ENCODE results near the gene IL1RAPL2. TPM values are rescaled to one million over a fixed set of nuclear protein-coding genes. Genes with fewer than 3 reads are reported as not detected.

The IL1RAPL2 gene
- polyA plus RNA-seq, 2 donors: not detected

DNA sequence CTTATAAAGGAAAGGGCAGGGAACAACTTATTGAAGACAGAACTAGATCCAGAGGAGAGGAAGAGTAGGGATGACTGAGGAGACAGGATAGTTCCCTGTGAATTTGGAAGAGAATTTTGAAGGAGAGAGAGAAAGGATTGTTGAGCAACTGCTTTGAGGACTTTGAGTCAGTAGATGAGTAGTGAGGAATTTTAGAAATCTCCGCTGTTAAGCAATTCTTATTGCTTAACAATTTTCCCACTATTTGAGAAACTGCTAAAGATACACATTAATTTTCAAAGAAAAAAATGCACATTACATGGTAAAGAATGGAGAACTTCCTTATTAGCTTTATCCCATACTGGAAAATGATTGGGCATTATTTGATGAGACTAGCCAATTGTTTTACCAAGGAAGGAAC, 1140.0 kb downstream of the IL1RAPL2 start:
- Histone ChIP-seq H3K36me3 (ENCODE audit: control insufficient read depth in 2 of 2, insufficient read depth in 2 of 2, low read length in 1 of 2) (no peaks in the 10 kb centered on the region), H3K4me1 (ENCODE audit: control insufficient read depth in 2 of 2, insufficient read depth in 2 of 2, low read length in 1 of 2) (no peaks in the 10 kb centered on the region), H3K27me3 (ENCODE audit: control insufficient read depth in 1 of 2, insufficient read depth in 2 of 2, low read length in 2 of 2) (peaks cover 0 to 8% of the 10 kb centered on the region in 2 donors), H3K4me3 (ENCODE audit: low read depth in 1 of 2, low read length in 2 of 2) (no peak overlapping the region), H3K27ac (ENCODE audit: low read depth in 2 of 2, low read length in 1 of 2) (no peak overlapping the region), H3K9me3 (ENCODE audit: control insufficient read depth in 2 of 2, insufficient read depth in 1 of 2, low read depth in 1 of 2, low read length in 1 of 2) (no peaks in the 10 kb centered on the region)
- WGBS, 2 donors: 96 to 97% methylated on average over 1 of the region's 1 CpG

DNA sequence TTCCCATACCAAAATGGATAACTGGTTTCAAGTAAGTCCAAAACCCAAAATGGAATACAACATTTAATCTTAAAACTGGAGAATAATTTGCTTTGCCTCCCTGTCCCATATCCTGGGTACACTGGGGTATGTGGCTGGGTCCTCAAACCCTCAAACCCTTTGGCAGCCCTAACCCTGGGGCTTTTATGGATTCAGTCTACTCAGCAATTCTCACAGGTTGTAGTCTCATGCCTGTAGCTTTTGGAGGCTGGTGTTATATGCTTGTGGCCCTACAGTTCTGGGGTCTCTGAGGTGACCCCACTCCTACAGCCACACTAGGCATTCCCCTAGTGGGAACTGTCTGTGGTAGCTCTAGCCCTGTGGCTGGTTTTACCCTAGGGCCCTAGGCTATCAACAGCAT, 1145.8 kb downstream of the IL1RAPL2 start:
- no peak overlapping the region for H3K4me3 ChIP-seq (ENCODE audit: low read depth in 1 of 2, low read length in 2 of 2)
- peaks cover 0 to 8% of the 10 kb centered on the region in 2 donors for H3K27me3 ChIP-seq (ENCODE audit: control insufficient read depth in 1 of 2, insufficient read depth in 2 of 2, low read length in 2 of 2)
- H3K27ac ChIP-seq (ENCODE audit: low read depth in 2 of 2, low read length in 1 of 2): no peak overlapping the region
- H3K36me3 ChIP-seq (ENCODE audit: control insufficient read depth in 2 of 2, insufficient read depth in 2 of 2, low read length in 1 of 2): no peaks in the 10 kb centered on the region
- no peaks in the 10 kb centered on the region for H3K4me1 ChIP-seq (ENCODE audit: control insufficient read depth in 2 of 2, insufficient read depth in 2 of 2, low read length in 1 of 2)
- H3K9me3 ChIP-seq (ENCODE audit: control insufficient read depth in 2 of 2, insufficient read depth in 1 of 2, low read depth in 1 of 2, low read length in 1 of 2): no peaks in the 10 kb centered on the region

DNA sequence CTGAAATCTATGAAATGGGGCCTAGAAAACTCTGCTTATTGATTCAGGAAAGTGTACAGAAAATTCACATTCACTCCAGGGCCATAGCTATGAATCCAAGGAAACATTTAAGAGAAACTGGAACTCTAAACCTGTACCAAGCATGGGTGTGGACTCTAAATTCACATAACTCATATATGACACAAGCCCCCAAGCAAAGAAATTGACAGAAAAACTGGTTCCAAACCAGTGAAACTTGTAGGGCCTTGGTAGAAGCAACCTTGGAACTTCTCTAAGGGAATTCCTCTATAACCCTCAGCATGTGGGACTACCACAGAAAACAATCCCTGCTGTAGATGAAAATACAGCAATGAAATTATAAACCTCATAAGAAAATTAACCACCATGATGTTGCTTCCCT, 1149.7 kb downstream of the IL1RAPL2 start:
- Histone ChIP-seq H3K27ac (ENCODE audit: low read depth in 2 of 2, low read length in 1 of 2) (no peak overlapping the region), H3K4me1 (ENCODE audit: control insufficient read depth in 2 of 2, insufficient read depth in 2 of 2, low read length in 1 of 2) (no peaks in the 10 kb centered on the region), H3K4me3 (ENCODE audit: low read depth in 1 of 2, low read length in 2 of 2) (no peak overlapping the region), H3K36me3 (ENCODE audit: control insufficient read depth in 2 of 2, insufficient read depth in 2 of 2, low read length in 1 of 2) (no peaks in the 10 kb centered on the region), H3K9me3 (ENCODE audit: control insufficient read depth in 2 of 2, insufficient read depth in 1 of 2, low read depth in 1 of 2, low read length in 1 of 2) (no peaks in the 10 kb centered on the region), H3K27me3 (ENCODE audit: control insufficient read depth in 1 of 2, insufficient read depth in 2 of 2, low read length in 2 of 2) (no peaks in the 10 kb centered on the region)

DNA sequence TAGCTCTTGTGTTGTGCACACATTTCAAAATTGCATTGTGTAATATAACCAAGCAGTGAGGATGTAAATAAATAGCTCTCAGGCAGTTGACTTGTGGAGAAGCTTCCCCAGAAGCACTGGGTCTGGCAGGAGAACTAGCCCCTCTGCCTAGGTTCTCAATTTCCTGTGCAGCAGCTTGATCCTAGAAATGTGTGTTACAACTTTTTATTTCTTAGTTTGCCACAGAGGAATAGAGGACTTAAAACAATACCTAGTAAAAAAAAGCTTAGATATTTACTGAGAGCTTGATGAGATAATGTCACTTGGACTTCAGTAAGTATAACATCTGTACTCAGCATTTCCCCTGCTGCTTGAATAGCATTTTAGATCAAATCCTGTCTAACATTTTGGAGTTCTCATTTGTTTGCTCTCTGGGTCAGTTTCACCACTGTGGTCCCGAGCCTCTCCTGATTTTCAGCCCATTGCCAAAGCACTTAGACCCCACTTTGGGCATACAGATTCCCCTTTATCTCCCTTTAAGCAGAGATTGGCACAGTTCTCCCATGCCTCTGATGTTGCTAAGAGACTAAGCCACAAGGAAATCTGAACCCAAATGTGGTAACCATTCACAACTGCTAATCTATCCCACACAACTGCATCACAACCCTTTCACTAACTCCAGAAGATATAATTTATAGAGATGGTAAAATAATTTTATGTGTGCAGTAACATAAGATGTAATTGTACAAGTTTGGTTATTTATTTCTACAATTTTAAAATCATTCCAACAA, 1158.2 kb downstream of the IL1RAPL2 start:
- Histone ChIP-seq H3K9me3 (ENCODE audit: control insufficient read depth in 2 of 2, insufficient read depth in 1 of 2, low read depth in 1 of 2, low read length in 1 of 2) (no peaks in the 10 kb centered on the region), H3K27ac (ENCODE audit: low read depth in 2 of 2, low read length in 1 of 2) (no peak overlapping the region), H3K27me3 (ENCODE audit: control insufficient read depth in 1 of 2, insufficient read depth in 2 of 2, low read length in 2 of 2) (no peaks in the 10 kb centered on the region), H3K4me3 (ENCODE audit: low read depth in 1 of 2, low read length in 2 of 2) (no peak overlapping the region), H3K4me1 (ENCODE audit: control insufficient read depth in 2 of 2, insufficient read depth in 2 of 2, low read length in 1 of 2) (no peaks in the 10 kb centered on the region), H3K36me3 (ENCODE audit: control insufficient read depth in 2 of 2, insufficient read depth in 2 of 2, low read length in 1 of 2) (no peaks in the 10 kb centered on the region)
- 24 to 38% methylated on average over 1 of the region's 1 CpG for WGBS, 2 donors

DNA sequence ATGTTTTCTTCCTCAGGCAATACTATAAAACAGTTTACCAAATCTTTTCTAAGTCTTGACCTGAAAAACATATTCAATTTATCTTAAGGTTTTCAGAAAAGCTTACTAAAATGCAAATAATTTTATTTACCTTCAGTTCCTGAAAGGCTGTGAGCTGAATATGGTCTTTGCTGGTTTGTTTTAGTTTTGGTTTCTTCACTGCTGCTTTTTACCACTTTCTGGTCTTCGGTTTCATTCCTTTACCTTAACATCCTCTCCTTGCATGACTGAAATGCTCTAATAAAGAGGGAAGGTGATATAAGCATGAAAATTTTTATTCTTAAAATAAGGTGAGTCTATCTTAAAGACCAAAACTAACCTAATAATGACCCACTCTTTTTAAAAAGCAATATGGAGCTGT, 1159.2 kb downstream of the IL1RAPL2 start:
- WGBS, 2 donors: 74 to 76% methylated on average over 1 of the region's 1 CpG
- H3K9me3 ChIP-seq (ENCODE audit: control insufficient read depth in 2 of 2, insufficient read depth in 1 of 2, low read depth in 1 of 2, low read length in 1 of 2): no peaks in the 10 kb centered on the region
- no peak overlapping the region for H3K27ac ChIP-seq (ENCODE audit: low read depth in 2 of 2, low read length in 1 of 2)
- H3K4me1 ChIP-seq (ENCODE audit: control insufficient read depth in 2 of 2, insufficient read depth in 2 of 2, low read length in 1 of 2): no peaks in the 10 kb centered on the region
- H3K27me3 ChIP-seq (ENCODE audit: control insufficient read depth in 1 of 2, insufficient read depth in 2 of 2, low read length in 2 of 2): no peaks in the 10 kb centered on the region
- no peaks in the 10 kb centered on the region for H3K36me3 ChIP-seq (ENCODE audit: control insufficient read depth in 2 of 2, insufficient read depth in 2 of 2, low read length in 1 of 2)
- H3K4me3 ChIP-seq (ENCODE audit: low read depth in 1 of 2, low read length in 2 of 2): no peak overlapping the region

DNA sequence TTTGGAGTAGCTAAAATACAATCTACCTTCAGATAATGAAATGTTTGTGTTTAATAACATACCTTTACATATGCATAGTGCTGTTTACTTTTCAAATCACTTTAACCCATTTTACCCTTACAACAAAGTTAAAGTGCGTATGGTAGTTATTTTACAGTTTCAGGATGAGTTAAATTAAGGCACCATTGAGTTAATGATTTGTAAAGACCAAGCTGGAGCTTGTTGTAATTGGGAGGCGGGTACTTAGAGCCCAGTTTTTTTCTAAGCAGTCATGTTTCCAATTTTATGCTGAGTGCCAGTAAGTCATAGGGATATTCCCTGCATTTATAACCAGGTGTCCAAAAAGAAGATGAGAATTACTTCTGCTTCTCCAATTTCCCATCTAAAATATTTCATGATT, 1172.2 kb downstream of the IL1RAPL2 start:
- Histone ChIP-seq H3K27me3 (ENCODE audit: control insufficient read depth in 1 of 2, insufficient read depth in 2 of 2, low read length in 2 of 2) (peaks cover 0 to 2% of the 10 kb centered on the region in 2 donors), H3K4me1 (ENCODE audit: control insufficient read depth in 2 of 2, insufficient read depth in 2 of 2, low read length in 1 of 2) (no peaks in the 10 kb centered on the region)
- WGBS, 2 donors: 64 to 79% methylated on average over 2 of the region's 2 CpGs

DNA sequence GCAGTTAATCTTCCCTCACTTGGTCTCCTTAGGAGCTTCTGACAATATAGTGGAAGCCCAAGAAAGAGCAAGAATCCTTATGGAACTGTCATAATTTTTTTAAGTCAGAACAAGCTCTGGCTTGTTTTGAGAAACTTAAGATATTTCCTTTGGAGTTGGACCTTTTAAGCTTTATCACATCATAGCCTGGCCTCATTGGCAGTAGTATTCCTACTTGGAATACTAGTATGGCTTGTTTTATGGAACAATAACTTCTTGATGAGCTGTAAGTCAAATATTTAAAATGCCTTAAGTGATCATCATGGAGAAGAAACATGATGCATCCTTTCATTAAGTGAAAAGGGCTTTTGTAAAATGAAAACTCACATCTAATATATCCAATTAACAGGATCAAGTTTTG, 1178.3 kb downstream of the IL1RAPL2 start:
- Histone ChIP-seq H3K4me1 (ENCODE audit: control insufficient read depth in 2 of 2, insufficient read depth in 2 of 2, low read length in 1 of 2) (no peaks in the 10 kb centered on the region), H3K4me3 (ENCODE audit: low read depth in 1 of 2, low read length in 2 of 2) (no peak overlapping the region), H3K9me3 (ENCODE audit: control insufficient read depth in 2 of 2, insufficient read depth in 1 of 2, low read depth in 1 of 2, low read length in 1 of 2) (no peaks in the 10 kb centered on the region), H3K27me3 (ENCODE audit: control insufficient read depth in 1 of 2, insufficient read depth in 2 of 2, low read length in 2 of 2) (peaks cover 0 to 2% of the 10 kb centered on the region in 2 donors), H3K27ac (ENCODE audit: low read depth in 2 of 2, low read length in 1 of 2) (no peak overlapping the region), H3K36me3 (ENCODE audit: control insufficient read depth in 2 of 2, insufficient read depth in 2 of 2, low read length in 1 of 2) (no peaks in the 10 kb centered on the region)

More for the DNA sequence above, 1172.2 kb downstream of the IL1RAPL2 start:
- H3K9me3 ChIP-seq (ENCODE audit: control insufficient read depth in 2 of 2, insufficient read depth in 1 of 2, low read depth in 1 of 2, low read length in 1 of 2): no peaks in the 10 kb centered on the region
- no peaks in the 10 kb centered on the region for H3K36me3 ChIP-seq (ENCODE audit: control insufficient read depth in 2 of 2, insufficient read depth in 2 of 2, low read length in 1 of 2)
- H3K27ac ChIP-seq (ENCODE audit: low read depth in 2 of 2, low read length in 1 of 2): no peak overlapping the region
- H3K4me3 ChIP-seq (ENCODE audit: low read depth in 1 of 2, low read length in 2 of 2): no peak overlapping the region

DNA sequence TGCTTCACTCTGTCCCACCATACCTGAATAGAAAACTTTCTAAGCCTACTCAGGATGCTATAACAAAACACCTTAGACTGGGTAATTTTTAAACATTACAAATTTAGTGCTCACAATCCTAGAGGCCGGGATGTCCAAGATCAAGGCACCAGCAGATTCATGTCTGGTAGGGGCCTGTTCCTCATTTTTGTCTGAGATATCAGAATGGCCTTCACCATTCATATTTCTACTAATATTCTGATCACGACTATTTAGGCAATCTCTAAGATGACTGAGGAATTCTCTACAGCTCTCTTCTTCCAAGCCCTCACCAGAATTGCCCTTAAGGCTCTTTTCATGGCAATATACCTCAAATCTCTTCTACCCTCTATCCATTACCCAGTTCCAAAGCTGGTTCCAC, 1178.9 kb downstream of the IL1RAPL2 start:
- no peaks in the 10 kb centered on the region for H3K4me1 ChIP-seq (ENCODE audit: control insufficient read depth in 2 of 2, insufficient read depth in 2 of 2, low read length in 1 of 2)
- peaks cover 0 to 2% of the 10 kb centered on the region in 2 donors for H3K27me3 ChIP-seq (ENCODE audit: control insufficient read depth in 1 of 2, insufficient read depth in 2 of 2, low read length in 2 of 2)
- H3K36me3 ChIP-seq (ENCODE audit: control insufficient read depth in 2 of 2, insufficient read depth in 2 of 2, low read length in 1 of 2): no peaks in the 10 kb centered on the region
- H3K9me3 ChIP-seq (ENCODE audit: control insufficient read depth in 2 of 2, insufficient read depth in 1 of 2, low read depth in 1 of 2, low read length in 1 of 2): no peaks in the 10 kb centered on the region
- 63 to 65% methylated on average over 2 of the region's 2 CpGs for WGBS, 2 donors
- no peak overlapping the region for H3K27ac ChIP-seq (ENCODE audit: low read depth in 2 of 2, low read length in 1 of 2)
- no peak overlapping the region for H3K4me3 ChIP-seq (ENCODE audit: low read depth in 1 of 2, low read length in 2 of 2)

DNA sequence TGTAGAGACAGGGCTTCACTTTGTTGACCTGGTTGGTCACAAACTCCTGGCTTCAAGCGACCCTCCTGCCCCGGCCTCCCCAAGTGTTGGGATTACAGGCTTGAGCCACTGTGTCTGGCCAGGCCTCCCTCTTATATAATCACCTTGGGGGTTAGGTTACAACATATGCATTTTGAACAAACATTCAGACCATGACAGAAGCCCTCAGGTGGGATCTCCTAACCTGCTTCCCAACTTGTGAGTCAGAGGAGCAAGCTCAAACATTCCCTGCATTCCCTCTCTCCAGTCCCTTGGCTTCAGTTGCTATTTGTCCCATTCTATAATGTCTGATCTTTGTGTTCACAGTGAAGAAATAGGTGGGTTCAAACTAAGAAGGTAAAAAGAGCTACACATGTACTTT, 1179.9 kb downstream of the IL1RAPL2 start:
- no peak overlapping the region for H3K27ac ChIP-seq (ENCODE audit: low read depth in 2 of 2, low read length in 1 of 2)
- no peak overlapping the region for H3K4me3 ChIP-seq (ENCODE audit: low read depth in 1 of 2, low read length in 2 of 2)
- H3K36me3 ChIP-seq (ENCODE audit: control insufficient read depth in 2 of 2, insufficient read depth in 2 of 2, low read length in 1 of 2): no peaks in the 10 kb centered on the region
- WGBS, 2 donors: 79 to 80% methylated on average over 2 of the region's 2 CpGs
- peaks cover 0 to 2% of the 10 kb centered on the region in 2 donors for H3K27me3 ChIP-seq (ENCODE audit: control insufficient read depth in 1 of 2, insufficient read depth in 2 of 2, low read length in 2 of 2)
- H3K9me3 ChIP-seq (ENCODE audit: control insufficient read depth in 2 of 2, insufficient read depth in 1 of 2, low read depth in 1 of 2, low read length in 1 of 2): no peaks in the 10 kb centered on the region
- H3K4me1 ChIP-seq (ENCODE audit: control insufficient read depth in 2 of 2, insufficient read depth in 2 of 2, low read length in 1 of 2): no peaks in the 10 kb centered on the region

DNA sequence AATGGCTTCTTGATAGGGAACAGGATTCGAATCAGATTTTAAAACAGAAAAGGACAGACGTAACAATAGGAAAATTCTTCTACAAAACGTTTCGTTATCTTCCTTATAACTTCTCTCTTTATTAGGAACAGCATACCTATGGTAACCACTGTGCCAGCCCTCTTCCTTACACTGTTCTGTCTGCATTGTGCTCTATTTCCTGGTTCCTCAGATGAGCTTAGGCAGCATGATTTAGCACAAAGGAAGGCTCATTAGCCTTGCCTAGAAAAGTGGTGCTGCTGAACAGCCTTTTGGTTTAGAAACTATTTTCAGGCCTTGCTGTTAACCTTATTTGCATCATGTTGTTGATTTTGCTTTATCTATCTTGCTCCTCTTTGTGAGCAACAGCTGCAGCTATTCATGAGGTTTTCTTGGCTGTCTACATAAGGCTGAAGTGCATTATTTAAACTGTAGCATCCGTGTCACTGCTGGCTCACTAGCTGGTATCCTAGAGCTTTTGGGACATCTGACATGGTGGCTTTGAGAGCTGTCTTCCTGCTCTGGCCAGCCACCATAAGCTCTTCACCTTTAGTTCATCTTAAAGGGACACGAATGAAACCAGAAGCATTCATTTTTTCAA, 1186.4 kb downstream of the IL1RAPL2 start:
- Histone ChIP-seq H3K27ac (ENCODE audit: low read depth in 2 of 2, low read length in 1 of 2) (no peak overlapping the region), H3K9me3 (ENCODE audit: control insufficient read depth in 2 of 2, insufficient read depth in 1 of 2, low read depth in 1 of 2, low read length in 1 of 2) (no peaks in the 10 kb centered on the region), H3K4me1 (ENCODE audit: control insufficient read depth in 2 of 2, insufficient read depth in 2 of 2, low read length in 1 of 2) (no peaks in the 10 kb centered on the region), H3K27me3 (ENCODE audit: control insufficient read depth in 1 of 2, insufficient read depth in 2 of 2, low read length in 2 of 2) (no peaks in the 10 kb centered on the region), H3K36me3 (ENCODE audit: control insufficient read depth in 2 of 2, insufficient read depth in 2 of 2, low read length in 1 of 2) (no peaks in the 10 kb centered on the region), H3K4me3 (ENCODE audit: low read depth in 1 of 2, low read length in 2 of 2) (no peak overlapping the region)
- 42 to 50% methylated on average over 6 of the region's 6 CpGs for WGBS, 2 donors

Data from esophagus (tissue), 2 donors.